GM19438 (cell line): Measurements from ENCODE around the gene KRTAP10-3.

ENCODE experiments used
- ATAC-seq: cut with Tn5 transposase; IDR thresholded peaks from one replicate; pipeline ENCODE4 v1.9.1; 2021; ENCODE audit warnings: low read depth; ENCODE audit not compliant: unreplicated experiment

KRTAP10-3 gene

GRCh38 chr21:44531606-44532564 is 26.7 kb downstream of the KRTAP10-3 start:
- ATAC-seq, result no peak

- ATAC-seq, result no peak
Observed at GRCh38 chr21:44530903-44531605, 27.5 kb downstream of the KRTAP10-3 start.

DNA sequence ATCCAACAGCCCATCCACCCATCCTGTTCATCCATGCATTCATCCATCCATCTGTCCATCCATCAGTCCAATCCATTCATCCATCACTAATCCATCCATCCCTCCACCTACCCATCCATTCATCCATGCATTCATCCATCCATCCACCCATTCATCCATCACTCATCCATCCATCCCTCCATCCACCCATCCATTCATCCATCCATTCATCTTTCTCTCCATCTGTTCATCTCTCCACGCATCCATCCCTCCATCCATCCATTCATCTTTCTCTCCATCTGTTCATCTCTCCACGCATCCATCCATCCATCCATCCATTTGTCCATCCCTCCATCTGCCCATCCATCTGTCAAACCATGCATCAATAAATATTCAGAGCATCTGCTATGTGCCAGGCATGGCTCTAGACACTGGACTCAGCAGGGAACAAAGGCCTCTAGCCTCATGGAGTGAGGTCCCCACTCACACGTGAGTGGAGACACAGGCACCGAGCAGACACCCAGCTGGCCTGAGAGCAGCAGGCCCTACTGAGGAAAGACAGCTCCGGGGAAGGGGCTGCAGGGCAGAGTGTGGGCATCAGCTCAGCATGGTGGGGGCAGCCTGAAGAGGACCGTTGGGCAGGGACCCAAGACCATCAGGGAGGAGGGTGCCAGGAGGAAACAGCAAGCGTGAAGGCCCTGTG is 28.2 kb downstream of the KRTAP10-3 start:
- no peak for ATAC-seq

- ATAC-seq, result no peak
Observed at GRCh38 chr21:44529503-44530125, 29.0 kb downstream of the KRTAP10-3 start.

- ATAC-seq, result no peak
Observed at GRCh38 chr21:44529011-44529421, 29.6 kb downstream of the KRTAP10-3 start.

DNA sequence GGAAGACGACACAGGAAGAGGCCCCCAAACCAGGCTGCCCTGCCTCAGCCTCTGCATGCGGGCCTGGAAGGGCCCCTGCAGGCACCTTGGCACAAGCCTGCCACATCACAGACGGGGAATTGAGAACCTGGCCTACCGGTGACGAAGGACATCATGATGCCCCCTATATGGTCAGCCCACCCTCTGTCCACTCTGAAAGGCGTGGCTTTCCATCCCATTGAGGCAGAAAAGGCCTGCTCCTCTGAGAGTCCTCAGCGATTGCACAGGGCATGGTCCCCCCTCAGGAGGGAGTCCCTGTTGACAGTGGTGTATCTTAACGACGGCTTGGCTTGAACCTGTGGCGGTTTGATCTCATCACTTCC is 30.0 kb downstream of the KRTAP10-3 start:
- no peak for ATAC-seq

DNA sequence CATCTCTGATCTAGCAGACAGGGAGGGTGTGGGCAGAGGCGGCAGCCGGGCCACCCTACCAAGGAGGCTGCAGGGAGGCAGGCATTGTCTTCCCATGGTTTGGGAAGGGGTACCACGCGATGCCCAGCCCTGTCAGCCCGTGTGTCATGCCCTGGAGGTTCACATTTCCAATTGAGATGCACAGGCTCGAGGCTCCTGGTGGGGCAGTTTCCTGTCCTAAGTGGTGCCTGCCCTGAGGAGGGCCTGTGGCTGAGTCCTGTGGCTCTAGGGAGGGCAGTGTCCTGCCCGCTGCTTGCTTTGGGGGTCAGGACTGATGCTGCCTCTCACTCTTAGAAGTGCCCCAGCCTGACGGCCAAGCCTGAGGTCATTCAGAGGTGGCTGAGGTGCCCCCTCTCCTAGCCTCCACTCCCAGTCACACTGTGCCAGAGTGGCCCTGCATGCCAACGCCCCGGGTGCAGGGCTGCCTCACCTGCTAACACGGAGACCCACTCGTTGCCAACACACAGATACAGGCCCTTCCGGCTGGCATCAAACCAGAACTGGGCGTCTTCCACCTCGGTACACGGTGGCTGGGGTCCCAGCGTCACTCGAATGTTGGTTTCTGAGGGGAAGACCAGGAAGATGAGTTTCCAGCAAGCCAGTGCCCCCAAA is 30.5 kb downstream of the KRTAP10-3 start:
- no peak for ATAC-seq

DNA sequence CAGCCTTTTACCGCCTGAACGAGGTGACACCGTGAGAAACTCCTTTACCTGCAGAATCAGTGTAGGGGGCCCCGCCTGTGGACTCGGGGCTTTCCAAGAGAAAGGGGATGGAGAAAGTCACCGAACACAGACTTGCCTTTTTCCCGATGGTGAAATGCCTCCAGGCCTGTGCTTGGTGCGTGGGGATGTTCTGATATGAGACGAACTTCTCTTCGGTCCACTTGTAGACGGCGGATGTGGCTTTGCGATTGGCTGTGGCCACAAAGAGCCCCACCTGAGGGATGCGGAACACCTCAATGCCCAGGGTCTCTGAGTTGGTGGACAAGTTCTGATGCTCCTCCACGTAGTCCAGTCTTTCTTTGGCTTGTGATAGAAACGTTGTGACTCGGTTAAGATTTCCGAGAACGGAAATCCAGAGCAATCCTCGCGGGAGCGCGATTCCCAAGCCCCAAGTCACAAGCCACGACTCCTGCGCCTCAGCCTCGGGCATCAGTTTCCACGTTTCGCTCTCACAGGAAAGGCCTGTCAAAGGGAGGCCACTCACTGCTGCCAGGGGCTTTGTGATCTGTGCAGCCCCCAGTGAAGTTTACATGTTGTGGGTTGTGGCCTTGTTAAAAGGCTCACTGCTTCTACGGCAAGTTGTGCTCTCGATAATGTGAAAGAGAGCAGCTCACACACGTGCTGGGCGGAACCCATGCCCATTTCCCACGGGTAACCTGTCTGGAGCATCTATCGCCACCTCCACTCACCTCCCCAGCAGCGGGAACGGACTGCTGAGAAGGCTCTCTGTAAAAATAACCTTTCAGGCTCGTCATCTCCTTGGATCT is 31.2 kb downstream of the KRTAP10-3 start:
- no peak for ATAC-seq

DNA sequence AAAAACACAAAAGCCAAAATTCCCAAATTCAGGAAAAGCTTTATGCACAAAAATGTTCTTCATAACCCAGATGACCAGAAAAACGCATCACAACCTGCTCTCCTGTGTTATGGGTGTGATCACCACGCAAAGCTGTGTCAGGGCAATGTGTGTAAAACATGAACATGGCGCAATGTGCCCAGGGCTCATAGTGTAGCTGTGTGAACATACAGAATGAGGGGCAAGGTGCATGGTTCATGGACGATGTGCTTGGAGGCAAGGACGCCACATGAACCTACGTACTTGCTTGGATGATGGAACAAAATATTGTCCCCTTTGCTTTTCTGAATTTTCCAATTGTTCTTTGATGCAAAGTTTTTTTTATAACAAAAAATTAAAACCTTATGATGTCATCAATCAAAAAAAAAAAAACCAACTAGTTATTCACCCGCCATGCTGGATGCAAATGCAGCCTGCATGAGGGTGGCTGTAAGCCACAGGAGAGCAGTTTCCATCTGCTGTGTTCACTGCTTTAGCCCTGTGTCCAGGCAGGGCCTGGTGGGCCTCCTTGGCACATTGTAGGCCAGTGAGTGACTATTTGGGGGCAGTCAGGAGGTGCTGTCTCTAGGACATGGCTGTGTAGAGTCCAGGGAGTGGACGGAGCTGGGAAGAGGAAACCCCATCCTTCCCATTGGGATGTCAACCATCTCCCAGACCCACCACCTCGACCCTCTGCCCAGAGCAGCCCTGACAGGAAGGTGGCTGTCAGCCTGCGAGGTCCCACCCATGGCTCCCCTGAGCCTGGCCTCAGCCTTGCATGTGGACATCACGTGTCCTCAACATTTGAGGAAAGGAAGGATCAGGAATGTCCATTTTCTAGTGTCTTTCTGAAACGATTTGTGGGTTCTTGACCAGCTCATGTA is 32.2 kb downstream of the KRTAP10-3 start:
- no peak for ATAC-seq

- no peak for ATAC-seq
Observed at GRCh38 chr21:44525391-44526095, 33.1 kb downstream of the KRTAP10-3 start.

GRCh38 chr21:44524414-44525371 is 33.9 kb downstream of the KRTAP10-3 start:
- ATAC-seq, result no peak

GRCh38 chr21:44523567-44524413 is 34.8 kb downstream of the KRTAP10-3 start:
- no peak for ATAC-seq

- no peak for ATAC-seq
Observed at GRCh38 chr21:44522753-44523204, 35.8 kb downstream of the KRTAP10-3 start.

GRCh38 chr21:44521928-44522752 is 36.5 kb downstream of the KRTAP10-3 start:
- no peak for ATAC-seq
